Stimulated activated CD8-positive, alpha-beta memory T cell treated with anti-CD3 and anti-CD28 coated beads, Interleukin-4, amount 100 ng/mL, for 24 hours (primary cell): ENCODE results near the gene DNAJB6.

Experiments used
- DNase-seq: peaks from one replicate; pipeline ENCODE4 v3.0.0-alpha.2; 2020; ENCODE audit warnings: low read depth

The DNAJB6 gene

DNA sequence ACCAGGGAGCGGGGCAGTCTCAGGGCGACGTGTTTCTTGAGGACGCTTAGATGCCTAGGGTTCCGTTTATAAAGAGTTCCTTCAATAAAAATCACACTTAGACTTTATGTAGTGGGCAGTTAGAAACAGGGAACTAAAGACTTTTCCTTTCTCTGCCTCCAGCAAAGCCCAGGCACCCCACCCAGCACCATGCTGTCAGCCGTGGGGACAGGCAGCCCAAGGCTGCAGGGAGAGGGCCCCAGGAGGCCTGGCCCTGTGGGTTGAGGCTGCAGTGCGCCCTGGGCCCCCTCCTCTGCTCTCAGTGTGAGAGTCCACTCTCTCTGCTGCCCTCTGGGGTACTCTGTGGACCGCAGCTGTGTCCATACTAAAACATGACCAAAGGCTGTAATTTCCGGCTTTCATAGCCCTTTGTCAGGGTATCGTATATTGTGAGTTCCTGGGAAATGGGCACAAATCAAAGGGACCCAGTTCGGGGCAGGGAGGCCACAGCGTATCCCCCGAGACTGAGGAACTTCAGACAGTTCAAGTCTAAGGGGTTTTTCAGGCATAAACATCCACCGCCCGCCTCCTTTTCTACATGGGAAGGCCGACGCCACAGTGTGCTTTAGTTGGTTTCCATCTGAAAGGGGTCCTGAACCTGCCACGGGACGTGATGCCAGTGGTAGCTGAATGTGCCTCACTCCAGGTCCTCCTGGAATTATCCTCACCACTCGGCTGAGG lies 59.7 kb downstream of the DNAJB6 start:
- DNase-seq: no peak

DNA sequence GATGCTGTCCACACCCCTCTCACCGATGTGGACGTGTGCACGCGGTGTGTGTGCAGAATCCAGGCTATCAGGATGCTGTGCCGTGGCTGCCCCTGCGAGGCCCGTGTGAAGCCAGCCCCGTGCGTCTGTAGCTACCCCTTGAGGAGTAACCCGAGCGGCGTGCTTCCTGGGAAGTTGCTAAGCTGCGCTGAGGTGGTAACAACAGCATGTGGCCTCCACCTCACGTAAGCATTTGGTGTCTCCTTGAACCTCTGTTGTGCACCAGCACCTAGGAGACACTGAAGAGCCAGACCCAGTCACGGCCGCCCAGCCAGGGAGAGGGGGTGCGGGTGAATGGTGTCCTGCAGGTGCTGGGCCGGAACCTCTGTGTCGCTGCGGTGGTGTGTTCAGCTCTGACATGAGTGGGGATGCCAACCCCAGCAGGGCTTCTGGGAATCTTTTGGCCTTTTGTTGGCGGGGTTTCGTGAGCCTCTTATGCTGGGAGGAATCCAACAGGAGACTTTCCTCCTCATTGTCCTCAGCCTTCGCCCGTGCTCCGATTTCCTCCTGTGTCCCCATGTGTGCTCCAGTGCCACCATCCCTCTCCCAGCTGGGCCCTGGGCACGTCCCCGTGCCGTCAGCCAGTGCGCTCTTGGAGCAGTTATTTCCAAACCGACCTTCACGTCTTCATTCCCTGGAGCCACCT lies 60.4 kb downstream of the DNAJB6 start:
- DNase-seq: no peak

DNA sequence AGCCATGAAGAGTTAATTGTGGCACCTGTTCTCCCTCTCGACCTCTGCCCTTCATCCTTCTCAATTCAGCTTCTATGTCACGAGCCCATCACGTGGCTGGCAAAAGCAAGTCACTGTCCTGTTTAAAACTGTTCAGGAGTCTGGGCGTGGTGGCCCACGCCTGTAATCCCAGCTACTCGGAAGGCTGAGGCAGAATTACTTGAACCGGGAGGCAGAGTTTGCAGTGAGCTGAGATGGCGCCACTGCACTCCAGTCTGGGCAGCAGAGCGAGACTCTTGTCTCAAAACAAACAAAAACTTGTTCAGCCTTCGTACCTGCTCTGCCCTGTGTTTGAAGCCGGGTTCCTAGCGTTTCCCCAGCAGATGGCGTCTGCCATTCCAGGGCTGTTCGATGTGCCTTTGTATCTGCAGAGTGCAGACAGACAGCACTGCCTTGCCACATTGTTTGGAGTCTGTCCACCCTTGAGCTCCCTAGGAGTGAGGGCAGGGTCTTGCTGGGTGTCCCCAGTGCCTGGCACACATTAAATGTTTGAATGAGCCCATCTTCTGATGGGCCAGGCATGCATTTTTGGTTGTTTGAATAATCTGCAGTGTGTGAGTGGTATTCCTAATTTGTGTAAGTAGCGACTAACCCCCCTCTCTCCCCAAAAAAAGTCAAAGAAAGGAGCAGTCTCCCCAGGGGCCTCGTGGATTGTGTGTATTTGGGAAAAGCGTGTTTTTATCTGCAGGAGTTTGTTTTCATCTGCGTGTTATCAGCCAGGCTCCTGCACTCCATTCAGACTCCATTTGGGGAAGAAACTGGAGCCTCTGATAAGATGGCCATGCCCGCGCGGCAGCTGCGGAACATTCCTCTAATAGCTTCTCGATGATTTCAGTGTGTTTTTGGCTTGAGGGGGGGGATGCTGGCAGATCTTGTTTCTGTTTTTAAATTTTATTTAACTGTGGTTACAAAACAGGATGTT lies 61.2 kb downstream of the DNAJB6 start:
- DNase-seq: no peak

DNA sequence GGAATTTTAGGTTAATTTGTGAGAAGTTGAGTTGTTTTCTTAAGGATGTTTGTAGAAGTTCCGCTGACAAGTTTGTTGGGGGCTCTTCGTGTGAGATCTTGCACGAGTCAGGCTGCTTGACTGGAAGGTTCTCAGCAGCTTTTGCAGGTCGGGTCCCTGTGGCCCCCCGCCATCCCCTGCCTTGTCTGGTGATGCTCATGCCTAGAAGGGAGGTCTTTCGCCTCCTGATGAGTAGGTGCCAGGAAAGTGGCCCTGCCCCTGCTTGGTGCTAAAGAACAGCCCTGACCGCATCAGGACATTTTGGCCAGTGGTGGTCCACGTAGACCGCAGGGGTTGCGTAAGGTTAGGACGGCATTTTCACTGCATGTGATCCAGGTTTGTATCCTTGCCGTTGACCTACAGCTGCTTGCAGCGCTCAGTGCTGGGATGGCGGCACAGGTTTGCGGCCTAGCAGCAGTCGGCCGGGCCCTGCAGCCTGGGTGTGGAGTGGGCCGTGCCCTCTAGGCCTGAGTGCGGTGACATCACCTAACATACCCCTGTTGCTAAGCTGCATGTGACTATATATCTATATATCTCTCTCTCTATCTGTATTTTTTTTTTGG lies 62.4 kb downstream of the DNAJB6 start:
- DNase-seq: no peak

DNA sequence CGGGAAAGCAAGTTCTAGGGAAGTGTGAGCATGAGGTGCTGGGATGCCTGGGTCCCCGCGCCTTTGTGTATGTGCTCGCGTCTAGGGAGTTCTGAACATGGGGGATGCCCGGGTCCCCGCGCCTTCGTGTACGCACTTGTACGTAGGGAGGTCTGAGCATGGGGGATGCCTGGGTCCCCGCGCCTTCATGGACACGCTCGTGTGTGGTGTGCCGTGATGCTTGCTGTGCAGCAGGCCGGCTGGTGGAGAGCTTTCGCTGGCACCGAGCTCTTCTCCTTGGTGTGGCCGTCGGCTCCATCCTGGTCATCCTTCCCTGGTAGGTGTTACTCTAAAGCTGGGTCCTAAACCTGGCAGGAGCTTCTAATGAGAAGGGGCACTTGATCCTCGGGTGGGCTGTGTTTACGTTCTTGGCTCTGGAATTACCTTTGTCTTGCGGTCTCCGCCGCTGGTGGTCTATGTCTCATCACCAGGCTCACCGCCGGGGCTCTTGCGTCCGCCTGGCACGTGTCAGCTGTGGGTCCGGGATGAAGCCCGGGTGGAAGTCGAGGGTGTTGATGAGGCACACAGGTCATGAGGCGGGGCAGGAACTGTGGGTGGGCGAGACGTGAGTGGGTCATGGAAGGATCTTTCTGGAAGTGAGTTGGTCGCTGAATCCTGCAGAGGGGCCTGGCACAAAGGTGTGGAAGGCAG lies 63.5 kb downstream of the DNAJB6 start:
- no peak for DNase-seq

DNA sequence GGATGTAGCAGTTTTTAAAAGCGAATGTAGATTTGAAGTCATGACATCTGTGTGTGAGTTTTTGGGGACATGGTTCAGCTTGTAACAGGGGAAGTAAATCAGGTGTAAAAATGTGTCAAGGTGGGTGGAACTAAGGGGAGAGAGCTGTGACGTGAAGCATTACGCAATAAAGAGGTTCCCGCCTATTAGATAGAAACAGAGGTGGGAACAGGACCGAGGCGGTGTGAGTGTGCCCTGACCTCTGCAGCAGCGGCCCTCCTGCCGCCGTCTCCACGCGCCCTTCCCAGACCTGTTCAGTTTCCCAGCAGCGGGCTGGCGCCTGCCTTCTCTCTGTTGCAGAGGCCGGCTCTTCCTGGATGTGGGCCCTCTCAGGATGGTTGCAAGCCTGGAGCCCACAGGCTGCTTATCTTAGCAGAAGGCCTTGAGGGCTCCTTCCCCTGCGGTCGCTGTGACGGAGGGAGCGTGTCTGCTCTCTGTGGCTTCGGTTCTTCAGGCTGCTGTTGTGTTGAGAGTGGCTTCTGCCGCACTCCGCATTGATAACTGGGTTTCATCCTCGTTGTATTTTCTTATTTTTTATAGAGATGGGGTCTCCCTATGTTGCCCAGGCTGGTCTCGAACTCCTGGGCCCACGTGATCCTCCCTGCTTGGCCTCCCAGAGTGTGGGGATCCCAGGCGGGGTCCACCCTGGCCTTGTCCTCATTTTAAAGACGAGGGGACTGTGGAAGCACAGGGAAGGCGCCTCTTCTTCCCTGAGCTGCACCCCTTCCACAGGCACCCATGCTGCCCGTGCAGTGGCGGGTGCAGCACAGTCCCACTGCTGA lies 65.0 kb downstream of the DNAJB6 start:
- no peak for DNase-seq

DNA sequence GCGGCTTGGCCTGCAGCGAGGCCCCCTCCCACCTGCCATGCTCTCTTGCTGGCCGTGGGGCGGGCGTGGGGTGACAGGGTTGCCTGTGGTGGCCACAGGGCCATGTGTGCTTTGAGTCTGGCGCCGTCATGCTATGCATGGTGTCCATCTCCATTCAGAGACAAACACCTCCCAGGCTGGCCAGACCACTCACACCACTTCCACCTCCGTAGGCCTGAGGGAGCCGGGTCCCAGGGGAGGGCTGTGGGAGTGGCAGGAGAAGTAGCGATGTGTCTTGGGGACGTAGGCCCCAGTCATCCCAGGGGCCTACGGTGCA lies 65.5 kb downstream of the DNAJB6 start:
- DNase-seq: no peak

DNA sequence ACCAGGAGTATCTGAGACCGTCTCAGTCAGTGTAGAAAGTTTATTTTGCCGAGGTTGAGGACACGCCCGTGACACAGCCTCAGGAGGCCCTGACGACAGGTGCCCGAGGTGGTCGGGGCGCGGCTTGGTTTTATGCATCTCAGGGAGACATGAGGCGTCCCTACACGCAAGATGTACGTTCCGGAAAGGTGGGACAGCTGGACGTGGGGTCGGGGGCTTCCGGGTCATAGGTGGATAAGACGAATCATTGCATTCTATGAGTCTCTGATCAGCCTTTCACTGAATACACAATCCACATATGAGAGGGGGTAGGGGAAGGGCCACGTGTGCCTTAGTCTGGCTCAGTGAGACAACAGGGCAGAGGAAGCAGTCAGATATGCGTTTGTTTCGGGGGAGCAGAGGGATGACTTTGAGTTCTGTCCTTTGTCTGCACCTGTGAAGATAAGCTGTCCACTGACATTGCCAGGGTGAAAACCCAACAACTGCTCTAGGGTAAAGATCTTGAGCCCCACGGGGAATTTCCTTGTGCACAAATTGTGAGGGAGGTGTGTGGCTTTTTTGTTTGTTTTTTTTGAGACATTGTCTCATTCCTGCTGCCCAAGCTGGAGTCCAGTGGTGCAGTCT lies 66.2 kb downstream of the DNAJB6 start:
- DNase-seq: no peak

DNA sequence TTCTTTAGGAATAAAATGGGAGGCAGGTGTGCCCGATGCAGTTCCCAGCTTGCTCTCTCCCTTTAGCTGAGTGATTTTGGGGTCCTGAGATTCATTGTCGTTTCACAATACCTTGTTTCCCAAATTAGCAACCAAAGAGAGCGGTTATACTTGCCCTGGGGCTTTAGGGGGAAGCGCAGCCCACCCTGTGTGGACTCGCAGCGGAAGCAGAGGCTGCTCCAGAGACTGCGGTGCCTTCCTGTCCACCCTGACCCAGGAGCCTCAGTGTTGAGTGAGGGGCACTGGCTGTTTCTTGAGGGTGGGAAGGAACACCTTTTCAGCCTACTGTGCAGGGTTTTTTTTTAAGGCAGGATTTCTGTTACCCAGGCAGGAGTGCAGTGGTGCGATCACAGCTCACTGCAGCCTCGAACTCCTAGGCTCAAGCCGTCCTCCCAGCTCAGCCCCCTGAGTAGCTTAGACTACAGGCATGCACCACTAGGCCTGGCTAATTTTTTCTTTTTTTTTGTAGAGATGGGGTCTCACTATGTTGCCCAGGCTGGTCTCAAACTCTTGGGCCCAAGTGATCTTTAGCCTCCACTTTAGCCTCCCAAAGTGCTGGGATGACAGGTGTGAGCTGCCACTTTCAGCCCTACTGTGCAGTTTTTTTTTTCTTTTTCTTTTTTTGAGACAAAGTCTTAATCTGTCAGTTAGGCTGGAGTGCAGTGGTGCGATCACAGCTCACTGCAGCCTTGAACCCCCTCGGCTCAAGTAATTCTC lies 67.0 kb downstream of the DNAJB6 start:
- DNase-seq: no peak

DNA sequence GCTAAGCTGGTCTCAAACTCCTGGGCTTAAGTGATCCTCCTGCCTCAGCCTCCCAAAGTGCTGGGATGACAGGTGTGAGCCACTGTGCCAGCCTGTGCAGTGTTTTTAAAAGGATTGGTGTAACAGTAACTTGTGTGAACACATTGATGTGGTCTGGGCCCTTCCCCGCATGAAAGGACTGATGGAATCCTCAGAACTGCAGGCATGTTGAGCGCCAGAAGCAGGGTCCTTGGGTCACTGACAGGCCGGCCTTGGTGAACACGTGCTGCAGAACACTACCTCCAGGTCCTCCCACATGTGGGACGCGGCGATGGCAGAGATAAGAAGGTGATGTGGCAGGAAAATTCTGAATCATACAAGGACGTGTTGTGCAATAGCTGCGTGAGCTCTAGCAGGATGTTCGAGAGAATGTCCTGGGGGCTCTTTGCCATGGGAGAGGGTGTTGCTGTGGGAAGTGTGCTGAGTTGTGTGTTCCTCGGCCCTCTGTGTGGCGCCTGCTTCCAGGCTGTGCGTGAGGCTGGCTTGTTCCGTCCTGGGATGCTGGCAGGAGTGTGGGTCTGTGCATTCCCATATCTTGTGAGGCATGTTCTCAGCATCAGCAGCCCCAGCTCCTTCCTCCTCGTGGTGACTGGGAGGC lies 68.2 kb downstream of the DNAJB6 start:
- DNase-seq: no peak

DNA sequence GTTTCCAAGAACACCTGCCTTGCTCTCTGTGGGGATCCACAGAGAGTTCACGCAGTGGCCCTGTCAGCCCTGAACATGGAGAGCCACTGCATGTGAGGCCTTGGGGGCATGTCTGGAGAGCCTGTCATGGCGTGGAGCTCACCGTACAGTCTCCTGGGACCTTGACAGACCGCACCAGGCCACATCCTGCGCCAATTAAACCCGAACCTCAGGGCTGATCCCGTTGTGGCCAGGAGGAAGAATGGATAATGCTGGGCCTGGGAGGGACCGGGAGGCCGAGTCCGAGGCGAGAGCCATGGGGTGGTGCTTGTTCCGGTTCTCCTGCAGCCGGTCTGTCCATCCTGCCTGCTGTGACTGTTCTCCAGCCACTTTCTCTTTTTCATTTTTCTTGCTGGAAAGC lies 68.7 kb downstream of the DNAJB6 start:
- DNase-seq: no peak

DNA sequence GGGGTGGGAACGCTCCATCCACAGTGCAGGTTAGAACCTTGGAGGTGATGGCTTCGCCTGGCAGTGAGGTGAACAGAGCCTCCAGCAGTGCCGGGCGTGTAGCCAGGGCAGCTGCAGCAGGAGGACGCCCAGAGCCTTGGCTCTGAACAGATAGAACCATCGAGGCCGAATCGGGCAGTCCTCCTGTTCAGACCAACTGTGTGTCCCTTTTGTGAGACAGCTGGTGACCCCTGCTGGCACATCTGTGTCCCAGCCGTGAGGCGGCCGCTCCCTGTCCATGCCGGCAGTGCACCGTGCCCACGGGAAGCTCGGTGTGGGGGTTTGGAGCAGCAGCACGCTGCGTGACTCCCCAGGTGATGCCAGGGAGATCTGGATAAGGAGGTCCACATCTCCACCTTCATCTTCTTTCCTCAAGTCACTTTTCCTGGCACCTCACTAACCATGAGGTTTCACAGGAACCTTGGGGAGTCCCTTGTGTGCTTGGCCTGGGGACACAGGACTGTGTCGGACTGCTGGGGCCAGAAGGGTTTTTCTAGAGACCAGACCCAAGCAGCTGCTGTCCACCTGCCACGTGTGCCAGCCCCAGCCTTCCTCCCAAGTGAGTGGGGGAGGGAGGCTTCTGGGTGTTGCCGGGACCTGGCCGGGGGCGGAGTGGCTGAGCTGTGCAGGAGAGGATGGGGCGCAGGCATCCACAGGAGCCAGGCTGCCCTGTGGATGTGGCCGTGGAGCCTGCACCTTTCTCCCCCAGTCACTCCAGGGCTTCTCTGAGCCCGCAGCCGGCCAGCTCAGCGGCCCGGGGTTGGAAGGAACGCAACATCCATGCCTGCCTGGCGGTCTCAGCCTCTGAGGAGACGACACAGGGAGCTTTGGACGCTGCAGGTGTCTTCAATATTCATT lies 69.4 kb downstream of the DNAJB6 start:
- no peak for DNase-seq

DNA sequence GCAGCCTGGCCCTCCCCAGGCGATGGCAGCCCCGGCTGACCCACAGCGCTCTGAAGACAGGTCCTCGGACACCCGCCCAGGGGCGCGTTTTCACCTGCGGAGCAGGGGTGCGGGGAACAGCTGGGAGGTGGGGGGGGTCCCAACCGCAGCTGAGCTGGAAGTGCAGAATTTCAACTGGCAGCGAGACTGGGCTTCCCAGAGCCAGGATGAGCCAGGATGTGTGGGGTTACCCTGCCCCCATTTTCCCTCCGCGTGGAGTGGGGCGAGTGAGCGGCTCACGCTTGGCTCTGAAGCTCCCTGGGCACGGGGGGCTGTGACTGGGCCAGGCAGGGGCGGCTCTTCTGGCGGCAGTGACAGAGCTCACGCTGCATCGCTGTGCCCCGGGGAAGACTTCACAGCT lies 70.2 kb downstream of the DNAJB6 start:
- no peak for DNase-seq

DNA sequence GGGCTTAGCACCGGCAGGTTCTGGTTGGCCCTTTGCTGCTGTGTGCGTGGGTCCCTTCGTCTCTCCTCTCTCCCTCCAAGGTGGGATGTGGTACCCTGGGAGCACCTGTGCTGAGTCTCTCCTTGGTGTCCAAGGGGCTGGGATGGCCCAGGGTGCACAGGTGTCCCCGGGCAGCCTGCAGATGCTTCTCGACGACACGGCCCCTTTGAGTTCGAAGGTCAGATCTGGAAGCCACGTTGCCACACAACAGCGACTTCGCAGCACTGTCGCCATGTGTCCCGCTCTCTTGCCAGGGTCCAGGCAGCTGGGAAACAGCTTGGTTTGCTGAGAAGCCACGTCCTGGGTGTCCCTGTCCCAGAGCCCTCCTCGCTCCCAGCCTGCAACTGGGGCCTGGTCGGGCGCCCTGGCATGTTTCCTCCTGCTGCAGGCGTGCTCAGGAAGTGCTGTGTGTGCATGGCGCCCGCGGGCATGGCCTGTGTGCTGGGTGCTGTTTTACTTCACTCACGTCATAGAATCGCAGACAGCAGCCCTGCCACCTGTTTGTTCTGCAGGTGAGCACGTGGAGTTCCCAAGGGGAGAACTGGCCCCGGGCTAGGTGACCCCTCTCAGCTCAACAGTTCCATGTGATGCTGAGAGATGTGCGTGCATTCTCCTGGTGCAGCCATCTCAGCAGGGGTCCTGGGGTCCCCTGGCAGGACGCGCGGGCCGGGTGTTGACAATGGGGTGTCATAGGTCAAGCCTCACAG lies 70.9 kb downstream of the DNAJB6 start:
- no peak for DNase-seq

DNA sequence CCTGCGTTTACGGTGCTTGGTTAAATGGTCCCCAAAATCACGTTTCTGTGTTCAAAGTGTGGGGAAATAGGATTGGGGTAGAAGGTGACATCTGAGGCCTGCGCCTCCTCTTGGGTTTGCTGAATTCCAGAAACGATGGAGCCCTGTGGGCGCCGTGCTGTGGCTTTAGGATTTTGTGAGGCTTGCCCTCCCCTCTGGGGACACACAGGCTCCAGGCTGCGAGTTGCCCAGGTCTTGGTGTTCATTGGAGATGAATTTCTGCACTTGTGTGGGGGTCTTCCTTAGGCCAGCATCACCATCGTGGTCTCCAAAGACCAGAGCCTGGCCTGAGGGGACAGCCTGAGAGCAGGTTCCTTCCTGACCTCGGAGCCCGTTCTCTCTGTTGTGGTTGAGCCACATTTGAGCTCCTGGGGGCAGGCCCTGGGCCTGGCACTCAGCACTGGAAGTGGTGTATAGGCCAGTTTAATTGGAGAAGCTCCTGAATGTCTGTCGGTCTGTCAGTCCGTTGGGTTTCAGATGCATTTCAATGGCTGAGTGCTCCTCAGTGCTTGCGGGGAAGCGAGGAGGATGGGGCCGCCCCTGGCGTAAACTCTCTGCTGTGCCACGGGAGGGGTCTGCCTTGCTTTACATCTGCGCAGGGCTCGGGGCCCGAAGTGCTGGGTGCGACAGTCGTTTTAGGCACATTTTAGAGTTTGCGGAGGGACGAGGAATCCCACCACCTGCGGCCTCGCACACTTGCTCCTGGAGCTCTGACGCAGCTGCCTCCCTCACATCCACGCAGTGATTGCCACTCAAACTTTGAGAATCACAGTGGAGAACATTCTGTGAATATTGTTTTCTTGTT lies 71.7 kb downstream of the DNAJB6 start:
- no peak for DNase-seq

DNA sequence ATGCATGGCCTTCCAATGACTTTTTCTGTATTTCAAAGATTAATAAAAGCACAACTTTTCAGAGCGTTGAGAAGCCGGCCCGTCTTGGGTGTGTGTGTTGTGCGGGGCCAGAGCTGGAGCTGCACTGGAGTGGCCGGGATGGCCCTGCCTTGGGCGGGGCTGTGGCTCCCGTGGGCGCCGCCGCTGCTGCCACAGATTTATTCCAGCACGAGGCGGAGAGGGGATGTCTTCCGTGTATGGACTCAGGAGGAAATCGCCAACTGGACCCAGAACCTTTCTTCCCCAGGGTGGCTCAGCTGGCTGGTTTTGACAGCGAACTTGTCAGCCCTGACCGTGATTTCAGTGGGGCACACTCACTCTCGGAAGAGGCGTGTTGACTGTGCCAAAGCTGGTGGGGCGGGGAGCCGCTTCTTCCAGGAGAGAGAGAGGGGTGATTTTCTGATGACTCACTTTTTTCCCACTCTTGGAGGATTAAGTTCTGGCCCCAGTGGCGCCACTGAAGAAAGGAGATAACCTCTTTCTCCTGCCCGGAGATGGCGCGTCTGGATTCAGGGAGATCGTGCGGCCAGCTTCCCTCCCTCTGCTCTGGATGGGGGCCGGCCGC lies 72.4 kb downstream of the DNAJB6 start:
- DNase-seq: no peak
